Measurements from ENCODE around the gene KCND3.

DNA sequence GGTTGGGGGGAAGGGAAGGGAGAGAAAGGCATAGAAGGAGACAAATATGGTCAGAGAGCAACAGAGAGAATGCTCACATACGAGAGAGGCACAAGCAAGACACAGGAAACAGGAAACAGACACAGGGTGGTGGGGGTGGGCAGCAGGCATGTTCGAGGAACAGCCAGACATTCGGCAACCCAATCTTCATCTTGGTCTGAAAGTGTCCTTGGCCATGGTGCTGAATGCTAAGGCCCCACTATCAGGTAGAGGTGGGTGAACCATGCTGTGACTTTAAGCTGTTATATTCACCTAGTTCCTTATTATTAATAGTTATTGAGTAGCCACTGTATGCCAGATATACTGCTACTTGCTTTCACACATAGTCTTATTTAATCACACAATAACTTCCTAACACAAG, 124.6 kb downstream of the KCND3 start:
- TF ChIP-seq, protein P1, sequence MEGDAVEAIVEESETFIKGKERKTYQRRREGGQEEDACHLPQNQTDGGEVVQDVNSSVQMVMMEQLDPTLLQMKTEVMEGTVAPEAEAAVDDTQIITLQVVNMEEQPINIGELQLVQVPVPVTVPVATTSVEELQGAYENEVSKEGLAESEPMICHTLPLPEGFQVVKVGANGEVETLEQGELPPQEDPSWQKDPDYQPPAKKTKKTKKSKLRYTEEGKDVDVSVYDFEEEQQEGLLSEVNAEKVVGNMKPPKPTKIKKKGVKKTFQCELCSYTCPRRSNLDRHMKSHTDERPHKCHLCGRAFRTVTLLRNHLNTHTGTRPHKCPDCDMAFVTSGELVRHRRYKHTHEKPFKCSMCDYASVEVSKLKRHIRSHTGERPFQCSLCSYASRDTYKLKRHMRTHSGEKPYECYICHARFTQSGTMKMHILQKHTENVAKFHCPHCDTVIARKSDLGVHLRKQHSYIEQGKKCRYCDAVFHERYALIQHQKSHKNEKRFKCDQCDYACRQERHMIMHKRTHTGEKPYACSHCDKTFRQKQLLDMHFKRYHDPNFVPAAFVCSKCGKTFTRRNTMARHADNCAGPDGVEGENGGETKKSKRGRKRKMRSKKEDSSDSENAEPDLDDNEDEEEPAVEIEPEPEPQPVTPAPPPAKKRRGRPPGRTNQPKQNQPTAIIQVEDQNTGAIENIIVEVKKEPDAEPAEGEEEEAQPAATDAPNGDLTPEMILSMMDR (conservative IDR thresholded peaks at IDR 0.05), result no peak
- TF ChIP-seq EZH2 (IDR thresholded peaks at IDR 0.05; ENCODE audit: low read depth), result no peak

Data from PC-9 (cell line).